DMS53 treated with DMSO at 0.1 percent for 48 hours (cell line): ENCODE results near the gene COA4.
A peak's percentile ranks its signal among the peaks of the same experiment; 100 is the strongest.

Source experiments
- DNase-seq: peaks from one replicate; lab custom pipeline; 2025; ENCODE audit not compliant: unreplicated experiment; lab: John Stamatoyannopoulos, UW

COA4 gene

DNA sequence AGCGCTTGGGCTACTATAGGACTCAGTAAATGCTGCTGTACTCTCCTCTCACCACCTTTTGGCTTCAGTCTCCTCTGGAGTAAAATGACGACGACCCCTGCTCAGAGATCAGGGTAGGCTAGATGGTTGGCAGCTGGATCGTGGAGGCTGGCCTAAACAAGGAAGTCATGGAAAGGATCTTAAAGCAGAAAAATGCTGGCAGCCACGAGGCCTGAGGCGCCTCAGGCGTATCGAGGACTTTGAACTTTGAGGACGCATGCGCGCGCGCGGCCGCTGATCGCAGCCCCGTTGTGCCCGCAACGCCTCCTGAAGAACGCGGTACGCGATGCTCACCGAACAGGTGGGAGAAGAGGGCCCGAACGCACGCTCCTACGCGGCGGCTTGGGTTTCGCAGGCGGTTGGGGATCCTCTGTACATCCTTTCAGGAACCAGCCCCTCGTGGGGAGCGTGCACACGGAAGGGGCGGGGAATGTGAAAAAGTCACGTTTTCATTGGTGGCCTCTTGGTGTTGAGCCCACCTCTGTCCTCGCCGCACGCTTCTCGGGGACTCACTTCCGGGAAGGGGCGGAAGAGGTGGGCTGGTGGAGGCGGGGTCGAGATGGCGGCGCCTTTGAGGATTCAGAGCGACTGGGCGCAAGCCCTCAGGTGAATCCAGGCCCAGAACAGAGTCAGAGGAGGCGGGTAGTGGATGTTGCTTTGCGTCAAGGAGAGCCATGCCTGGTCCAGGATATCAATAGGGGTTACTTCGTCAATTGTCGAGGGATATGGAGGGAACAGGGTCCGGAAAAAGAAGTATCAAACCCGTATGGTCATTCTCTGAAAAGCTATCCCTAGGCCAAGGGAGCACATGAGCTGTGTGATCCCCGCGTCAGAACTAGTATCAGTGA is at the start of gene COA4, which contains the start of gene PAAF1:
TSS of gene COA4 (minus strand) at position 423 of the 887 bp plus-strand sequence. CDS start 3,468 bp downstream, outside the sequence.
TSS of gene PAAF1 (plus strand) at position 576 of the 887 bp plus-strand sequence. CDS start at position 599, 23 bp downstream.
- peak; percentile 100 for DNase-seq

DNA sequence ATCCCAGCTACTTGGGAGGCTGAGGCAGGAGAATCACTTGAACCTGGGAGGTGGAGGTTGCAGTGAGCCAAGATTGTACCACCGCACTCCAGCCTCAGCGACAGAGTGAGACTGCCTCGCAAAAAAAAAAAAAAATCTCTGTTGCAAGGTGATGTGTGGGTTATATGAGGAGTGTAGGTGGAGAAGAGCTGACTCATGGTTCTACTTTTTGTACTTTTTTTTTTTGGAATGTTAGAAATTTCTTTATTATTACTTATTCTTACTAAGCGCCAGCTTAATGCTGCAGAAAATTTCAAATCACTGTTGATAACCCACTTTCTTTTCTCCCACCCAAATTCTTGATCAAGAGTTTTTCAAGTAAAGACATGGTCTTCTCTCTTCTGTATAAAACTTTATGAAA is 44.5 kb upstream of the COA4 start:
- no peak for DNase-seq

- DNase-seq: no peak
These were observed 39.8 kb upstream of the COA4 start for GRCh38 chr11:73916435-73916834.

DNA sequence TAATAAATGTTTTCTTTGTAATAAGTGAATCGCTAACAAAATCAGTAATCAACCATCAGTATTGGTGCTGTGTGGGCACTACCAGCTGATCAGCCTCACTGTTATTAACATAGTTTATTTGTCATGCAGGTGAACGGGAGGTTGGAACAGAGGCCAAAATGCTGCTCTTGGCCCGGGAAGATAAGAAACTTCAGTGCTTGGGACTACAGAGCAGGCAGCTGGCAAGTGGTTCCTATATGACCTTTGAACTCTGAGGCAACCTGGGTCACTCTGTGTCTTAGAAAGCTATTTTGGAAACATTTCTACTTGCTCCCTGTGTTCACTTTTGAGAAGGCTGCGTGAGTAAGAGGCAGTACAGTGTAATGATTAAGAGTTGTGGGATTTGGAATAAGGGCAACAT is 37.6 kb upstream of the COA4 start:
- DNase-seq: no peak

DNA sequence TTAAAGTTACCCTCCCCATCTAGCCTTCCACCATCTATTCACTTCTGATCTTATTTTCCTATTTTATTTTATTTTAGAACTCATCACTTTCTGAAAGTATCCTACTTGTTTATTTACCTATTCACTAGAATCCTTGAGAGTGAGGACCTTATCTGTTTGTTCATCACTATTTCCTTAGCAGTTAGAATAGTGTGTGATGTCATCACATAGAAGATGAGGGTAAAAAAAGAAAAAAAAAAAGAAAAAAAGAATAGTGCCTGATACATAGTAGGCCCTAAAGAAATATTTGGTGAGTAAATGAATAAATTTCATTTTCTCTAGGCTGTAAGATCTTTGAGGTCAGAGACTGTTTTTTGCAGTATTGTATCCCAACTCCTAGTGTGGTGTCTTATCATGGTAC is 36.8 kb upstream of the COA4 start:
- no peak for DNase-seq

GRCh38 chr11:73912026-73912425 is 35.4 kb upstream of the COA4 start:
- DNase-seq: no peak

GRCh38 chr11:73907191-73907590 is 30.5 kb upstream of the COA4 start:
- DNase-seq: no peak

DNA sequence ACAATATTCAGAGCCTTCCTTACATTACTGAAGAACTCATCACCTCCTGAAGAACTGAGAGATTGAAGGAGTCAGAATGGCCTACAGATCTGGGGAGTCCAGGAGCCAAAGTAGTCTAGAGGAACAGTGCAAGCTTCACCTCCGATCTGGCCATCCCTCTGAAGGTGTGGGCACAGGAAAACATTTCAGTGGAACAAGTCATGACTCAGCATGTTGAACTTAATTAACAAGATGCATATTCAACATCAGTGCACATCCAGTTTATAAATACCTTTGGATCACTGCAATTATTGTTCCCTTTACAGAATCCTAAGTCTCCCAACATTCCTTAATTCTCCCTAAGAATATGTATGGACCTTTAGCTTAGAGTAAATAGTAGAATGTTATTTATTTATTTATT is 25.7 kb upstream of the COA4 start:
- no peak for DNase-seq

GRCh38 chr11:73894725-73895335 is 18.2 kb upstream of the COA4 start:
- no peak for DNase-seq

GRCh38 chr11:73893041-73893440 is 16.4 kb upstream of the COA4 start:
- no peak for DNase-seq

GRCh38 chr11:73889536-73889935 is 12.9 kb upstream of the COA4 start:
- no peak for DNase-seq

DNA sequence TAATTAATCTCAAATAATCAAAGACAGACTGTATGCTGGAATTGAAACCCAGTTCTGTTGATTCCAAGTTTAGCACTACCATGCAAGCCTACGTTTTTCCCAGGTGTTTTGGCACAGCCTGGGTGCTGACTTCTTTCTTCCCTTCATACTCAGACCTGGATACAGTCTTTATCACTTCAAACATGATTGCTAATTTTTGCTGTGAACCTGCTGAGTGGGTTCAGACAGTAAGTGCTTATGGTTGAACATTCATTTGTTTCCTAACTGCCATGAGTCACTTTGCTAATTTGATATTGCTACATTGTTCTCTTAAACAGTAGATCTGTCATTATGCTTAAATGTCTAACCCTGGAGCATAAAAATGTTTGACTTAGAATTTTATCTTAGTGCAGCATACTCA is 12.4 kb upstream of the COA4 start:
- DNase-seq: no peak

DNA sequence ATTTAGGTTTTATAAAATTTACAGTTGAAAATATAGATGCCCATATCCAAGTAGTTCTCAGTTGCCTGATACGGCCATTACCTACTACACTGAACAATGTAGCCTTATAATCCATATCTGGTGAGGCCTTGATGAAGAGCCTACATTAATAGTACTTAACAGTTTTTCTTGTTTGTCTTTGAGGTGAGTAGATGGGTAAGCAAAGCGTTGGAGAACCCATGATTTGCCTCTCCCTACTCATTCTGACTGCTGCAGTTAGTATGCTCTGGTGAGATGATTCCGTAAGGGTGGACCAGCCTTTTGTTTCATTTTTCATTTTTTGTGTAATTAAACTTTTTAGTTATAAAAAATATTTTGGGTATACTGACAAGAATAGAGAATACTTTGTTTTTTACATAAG is 11.6 kb upstream of the COA4 start:
- DNase-seq: no peak

DNA sequence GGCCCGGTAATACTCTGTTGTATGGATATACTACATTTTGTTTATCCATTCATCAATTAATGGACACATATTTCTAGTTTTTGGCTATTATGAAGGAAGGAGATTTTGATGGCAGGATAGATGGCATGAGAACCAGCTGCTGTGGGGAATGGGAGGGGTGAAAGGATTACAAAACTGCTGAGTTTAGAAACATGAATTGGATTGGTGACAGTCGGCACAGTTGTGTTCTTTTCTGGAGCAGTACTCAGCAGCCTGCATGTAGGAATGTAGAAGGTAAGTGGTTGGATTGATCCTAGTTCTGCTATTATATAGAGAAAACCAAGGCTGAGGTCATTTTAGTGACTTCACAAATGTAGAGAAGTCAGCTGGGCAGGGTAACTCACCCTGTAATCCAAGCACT is 7.2 kb upstream of the COA4 start:
- no peak for DNase-seq

- peak; percentile 85 for DNase-seq
These were observed 3.8 kb upstream of the COA4 start for GRCh38 chr11:73880449-73880848.

DNA sequence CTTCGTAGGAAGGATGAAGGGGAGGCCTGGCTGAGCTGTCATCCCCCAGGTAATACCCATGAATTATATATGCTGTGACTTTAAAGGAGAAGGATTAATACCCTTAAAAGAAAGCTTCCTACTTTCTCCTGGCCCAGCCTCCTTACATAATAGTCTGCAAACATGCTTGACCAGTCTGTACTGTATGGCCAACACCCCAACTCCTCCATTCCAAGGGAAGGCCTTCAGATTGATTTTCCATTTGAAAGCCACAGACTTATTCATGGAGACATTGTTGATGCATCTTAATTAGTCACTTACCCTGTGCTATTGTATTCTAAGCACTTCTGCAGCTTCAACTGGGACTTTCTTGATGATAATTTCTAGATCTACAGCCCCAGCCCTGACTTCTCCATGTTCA is 2.1 kb upstream of the COA4 start:
- DNase-seq: no peak

DNA sequence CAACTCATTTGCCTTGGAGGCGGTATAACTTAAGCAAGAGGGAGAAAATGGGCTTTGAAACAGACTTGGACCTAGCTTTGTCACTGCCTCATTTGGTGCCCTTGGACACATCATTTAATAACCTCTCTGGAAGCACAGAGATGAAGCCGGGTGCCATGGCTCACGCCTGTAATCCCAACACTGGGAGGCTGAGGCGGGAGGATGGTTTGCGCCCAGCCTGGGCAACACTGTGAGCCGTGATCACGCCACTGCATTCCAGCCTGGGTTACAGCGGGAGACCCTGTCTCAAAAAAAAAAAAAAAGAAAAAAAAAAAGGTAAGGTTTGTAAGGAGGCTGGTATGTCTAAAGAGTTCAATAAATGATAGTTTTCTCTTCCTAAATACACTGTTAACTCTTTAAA is 806 bp downstream of the COA4 start:
- no peak for DNase-seq

- no peak for DNase-seq
These were observed 1.3 kb downstream of the COA4 start for GRCh38 chr11:73875380-73875779.

GRCh38 chr11:73872749-73873357 is 3.8 kb downstream of the COA4 start:
- no peak for DNase-seq

DNA sequence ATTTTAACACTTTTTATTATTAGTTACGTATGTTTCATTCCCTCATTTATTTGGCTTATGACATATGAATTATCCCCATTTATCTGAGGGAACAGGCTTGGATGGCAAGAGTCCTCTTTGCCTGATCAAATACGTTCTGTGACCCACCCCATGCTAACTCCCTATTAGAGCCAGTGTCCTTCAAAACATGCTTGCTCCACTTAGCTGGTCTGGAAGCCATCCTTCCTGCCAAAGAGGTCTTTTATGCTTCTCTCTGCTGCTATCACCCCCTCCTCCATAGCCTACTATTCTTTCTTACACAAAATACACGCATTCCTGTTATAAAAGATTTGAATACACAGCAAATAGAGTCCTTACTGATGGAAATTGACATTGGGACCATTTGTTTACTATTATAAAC is 6.4 kb downstream of the COA4 start:
- DNase-seq: no peak

DNA sequence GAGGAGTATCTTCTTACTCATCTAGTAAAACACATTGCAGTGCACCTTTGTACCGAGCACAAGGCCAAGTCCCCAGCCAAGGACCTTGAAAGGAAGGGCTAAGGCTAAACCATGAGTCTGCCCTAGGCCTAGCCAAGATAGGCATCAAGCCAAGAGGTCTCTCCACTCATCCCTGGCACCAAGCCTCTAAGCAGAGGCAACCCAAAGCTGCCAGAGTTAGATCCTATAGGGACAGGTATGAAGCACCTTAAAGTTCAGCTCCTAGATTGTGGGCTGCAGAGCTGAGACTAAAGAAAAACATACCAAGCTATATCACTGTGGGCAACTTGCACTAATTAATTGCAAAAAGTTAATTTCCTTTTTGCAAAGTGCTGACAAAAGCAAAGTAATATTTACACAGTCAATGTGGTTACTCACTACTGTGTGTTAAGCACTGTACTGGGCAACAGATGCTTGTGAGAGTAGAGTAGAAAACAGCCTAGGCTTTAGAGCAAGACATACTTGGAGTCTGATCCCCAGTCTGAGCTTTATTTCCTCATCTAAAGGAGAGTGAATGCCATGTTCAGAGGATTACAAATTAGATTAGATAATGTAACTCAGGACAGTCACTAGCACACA is 7.2 kb downstream of the COA4 start:
- DNase-seq: no peak

GRCh38 chr11:73866586-73866996 is 10.1 kb downstream of the COA4 start:
- DNase-seq: peak; percentile 58
